ENCODE data around the gene FANCB.

DNA sequence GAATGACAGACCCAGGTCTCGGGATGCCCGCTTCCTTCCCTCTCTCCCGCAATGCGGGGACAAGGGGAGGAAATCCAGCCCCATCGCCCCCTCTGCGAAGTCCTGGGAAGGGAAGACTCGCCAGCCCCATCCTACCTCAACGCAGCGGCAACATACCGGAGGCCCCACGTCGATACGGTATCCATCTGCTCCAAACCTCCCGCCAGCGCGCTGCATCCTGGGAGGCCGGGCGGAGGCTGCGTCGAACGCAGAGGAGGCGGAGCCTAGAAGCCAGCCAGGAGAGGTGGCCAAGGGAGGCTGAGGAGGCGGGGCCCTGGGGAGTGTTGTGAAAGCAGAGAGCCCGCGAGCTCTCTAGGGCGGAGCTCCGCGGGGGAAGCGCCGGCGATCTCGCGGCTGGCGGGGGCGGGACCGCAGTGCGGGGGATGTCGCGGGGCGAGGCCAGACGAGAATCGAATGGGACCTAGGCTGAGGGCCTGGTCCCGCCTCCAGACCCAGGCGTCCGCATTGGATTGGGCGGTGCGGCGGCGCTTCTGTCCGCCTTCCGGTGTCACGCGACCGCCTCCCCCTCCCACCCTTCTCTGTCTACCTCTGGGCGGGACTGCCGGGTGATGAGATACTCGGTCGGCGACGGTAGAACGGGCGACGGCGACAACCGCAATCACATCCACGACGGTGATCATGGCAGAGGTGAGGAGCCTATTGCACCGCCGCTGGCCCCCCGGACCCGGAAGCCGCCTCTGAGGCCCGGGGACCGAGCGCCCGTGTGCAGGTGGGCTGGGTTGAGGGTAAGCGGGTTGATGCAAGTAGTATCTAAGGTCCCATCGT is at the start of gene FANCB, which contains the start of gene MOSPD2:
- TF ChIP-seq EZH2 (IDR thresholded peaks at IDR 0.05; ENCODE audit: insufficient read depth, poor library complexity, severe bottlenecking) (no peak), EZH2phosphoT487 (IDR thresholded peaks at IDR 0.05; ENCODE audit: insufficient read depth, low read depth) (no peak)

Data from GM23248 (cell line).